ENCODE measurements around the gene PHOSPHO1. TPM values are rescaled to one million over a fixed set of nuclear protein-coding genes. Genes with fewer than 3 reads are reported as not detected.
A peak's percentile ranks its signal among the peaks of the same experiment; 100 is the strongest.
"Not testable (repeated sequence)": the region's sequence is repeated elsewhere in the genome, so short reads cannot be mapped to it uniquely, and the experiment has no call there.

Gene PHOSPHO1
- polyA plus RNA-seq, 3 donors = 1.4 to 2.4 (median 1.8) TPM

GRCh38 chr17:49193513-49194296, 36.9 kb downstream of the PHOSPHO1 start:
- DNase-seq = peak; percentile 86

DNA sequence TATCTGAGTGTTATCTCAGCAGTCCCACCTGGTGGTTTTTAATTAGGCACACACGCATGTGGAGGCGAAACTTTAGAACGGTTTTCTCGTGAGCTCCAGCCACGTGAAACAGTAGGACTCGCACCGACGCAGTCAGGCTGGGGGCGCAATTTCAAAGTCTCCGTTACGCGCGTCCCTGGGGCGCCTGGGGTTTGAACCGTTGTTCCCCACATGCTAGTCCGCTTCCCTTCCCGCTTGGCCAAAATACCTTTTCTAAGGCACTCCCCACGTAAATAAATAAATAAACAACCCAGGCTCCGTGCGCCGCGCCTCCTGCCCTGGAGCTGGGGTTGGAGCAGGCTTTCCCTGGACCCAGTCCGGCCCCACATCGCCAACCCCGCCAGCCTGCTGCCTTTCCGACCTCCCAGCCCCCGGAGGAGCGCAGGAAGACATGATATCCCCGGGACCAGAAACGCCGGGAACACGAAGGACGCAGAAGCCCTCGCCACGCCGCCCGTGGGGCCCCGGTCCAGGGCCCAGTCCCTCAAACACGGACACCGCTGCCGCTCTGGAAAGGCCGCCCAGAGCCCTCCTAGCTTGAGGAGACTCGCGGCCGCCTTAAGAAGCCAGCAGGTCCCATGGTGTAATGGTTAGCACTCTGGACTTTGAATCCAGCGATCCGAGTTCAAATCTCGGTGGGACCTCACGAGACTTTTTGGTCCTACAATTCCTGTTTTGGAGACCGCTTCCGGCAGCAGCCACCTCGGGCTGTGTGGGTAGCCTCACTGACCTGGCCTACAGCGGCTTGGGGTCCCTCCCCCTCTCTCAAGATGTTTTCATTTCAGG, 38.5 kb downstream of the PHOSPHO1 start:
- peak; percentile 89 for DNase-seq

DNA sequence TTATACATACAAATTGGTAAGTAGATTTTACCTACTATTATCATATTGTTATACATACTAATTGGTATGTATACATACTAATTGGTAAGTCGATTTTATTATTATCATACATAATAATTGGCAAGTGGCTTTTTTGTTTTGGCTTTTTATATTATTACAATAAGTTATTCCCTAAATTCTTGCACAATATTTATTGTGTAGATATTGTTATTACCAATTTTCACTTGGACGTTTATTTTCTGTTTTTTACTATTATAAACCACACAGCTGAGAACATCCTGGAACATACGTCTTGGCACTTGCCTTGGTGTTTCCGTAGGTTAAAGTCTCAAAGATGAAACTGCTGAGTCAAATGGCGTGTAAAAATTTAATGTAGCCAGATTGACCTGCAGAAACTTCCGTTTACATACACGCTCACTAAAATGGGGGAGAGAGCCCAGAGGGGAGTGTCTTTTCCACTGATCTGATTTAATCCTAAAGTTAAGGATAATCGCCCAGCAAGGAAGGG, 39.1 kb downstream of the PHOSPHO1 start:
- no peak for DNase-seq

DNA sequence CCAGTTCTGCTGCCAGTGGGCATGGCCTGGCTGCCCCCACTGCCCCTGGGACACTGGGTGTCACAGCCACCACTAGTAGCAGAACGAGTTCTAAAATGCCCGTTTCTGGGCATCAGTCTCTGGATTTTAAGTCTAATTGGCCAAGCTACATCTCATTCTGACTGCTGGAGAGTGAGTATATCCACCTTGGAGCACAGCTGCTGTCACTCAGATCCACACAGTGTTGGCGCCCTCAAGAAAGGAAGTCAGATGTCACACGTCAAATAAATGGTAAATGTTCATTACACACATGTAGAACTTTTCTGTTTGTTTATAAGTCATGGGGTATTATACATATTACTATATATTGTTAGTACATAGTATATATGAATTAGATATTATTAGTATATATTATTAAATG, 39.7 kb downstream of the PHOSPHO1 start:
- DNase-seq = no peak

DNA sequence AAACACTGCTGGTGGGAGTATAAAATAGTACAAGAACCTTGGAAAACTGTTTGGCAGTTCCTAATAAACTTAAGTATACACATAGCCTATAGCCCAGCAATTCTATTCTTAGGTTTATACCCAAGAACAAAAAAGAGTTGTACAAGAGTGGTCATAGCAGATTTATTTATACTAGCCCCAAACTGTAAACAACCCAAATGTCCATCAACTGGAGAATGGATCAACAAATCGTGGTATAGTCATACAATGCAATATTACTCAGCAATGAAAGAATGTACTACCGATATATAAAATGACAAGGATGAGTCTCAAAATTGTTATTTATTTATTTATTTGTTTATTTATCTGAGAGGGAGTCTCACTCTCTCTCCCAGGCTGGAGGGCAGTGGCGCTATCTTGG, 43.3 kb downstream of the PHOSPHO1 start:
- DNase-seq = no peak

DNA sequence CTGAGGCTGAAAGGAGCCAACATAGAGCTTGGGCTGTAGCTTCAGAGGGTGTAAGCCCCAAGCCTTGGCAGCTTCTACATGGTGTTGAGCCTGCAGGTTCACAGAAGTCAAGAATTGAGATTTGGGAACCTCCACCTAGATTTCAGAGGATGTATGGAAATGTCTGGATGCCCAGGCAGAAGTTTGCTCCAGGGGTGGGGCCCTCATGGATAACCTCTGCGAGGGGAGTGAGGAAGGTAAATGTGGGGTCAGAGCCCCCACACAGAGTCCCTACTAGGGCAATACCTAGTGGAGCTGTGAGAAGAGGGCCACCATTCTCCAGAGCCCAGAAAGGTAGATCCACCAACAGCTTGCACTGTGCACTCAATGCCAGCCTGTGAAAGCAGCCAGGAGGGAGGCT, 45.2 kb downstream of the PHOSPHO1 start:
- not testable (repeated sequence) for DNase-seq

DNA sequence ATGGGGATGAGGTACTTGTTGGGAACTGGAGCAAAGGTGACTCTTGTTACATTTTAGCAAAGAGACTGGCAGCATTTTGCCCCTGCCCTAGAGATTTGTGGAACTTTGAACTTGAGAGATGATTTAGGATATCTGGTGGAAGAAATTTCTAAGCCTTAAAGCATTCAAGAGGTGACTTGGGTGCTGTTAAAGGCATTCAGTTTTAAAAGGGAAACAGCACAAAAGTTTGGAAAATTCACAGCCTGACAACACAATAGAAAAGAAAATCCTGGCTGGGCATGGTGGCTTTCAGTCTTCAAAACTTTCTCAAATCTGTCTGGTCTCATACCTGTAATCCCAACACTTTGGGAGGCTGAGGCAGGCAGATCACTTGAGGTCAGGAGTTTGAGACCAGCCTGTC, 46.1 kb downstream of the PHOSPHO1 start:
- not testable (repeated sequence) for DNase-seq

DNA sequence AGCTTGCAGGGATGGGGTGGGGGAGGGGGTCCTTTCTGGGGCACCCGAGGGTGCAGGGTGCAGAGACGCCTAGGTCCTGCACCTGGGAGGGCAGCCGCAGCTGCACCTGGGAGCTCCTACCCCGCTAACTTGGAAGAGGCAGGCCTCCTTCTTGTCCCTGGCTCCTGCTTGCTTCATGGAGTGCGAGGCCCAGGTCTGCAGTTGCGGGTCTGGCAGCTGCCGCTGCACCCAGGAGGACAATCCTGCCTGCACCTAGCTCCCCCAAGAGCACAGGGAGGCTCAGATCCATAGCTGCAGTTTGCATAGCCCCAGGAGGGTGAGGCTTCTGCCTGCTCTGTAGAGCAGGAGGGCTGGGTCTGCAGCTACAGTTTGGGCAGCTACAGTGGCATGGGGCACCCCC, 46.8 kb downstream of the PHOSPHO1 start:
- DNase-seq = no peak

- no peak for DNase-seq
These were observed 47.2 kb downstream of the PHOSPHO1 start for GRCh38 chr17:49183341-49183740.

- no peak for DNase-seq
These were observed 49.5 kb downstream of the PHOSPHO1 start for GRCh38 chr17:49180998-49181635.

GRCh38 chr17:49180303-49180702, 50.3 kb downstream of the PHOSPHO1 start:
- DNase-seq = peak; percentile 16

DNA sequence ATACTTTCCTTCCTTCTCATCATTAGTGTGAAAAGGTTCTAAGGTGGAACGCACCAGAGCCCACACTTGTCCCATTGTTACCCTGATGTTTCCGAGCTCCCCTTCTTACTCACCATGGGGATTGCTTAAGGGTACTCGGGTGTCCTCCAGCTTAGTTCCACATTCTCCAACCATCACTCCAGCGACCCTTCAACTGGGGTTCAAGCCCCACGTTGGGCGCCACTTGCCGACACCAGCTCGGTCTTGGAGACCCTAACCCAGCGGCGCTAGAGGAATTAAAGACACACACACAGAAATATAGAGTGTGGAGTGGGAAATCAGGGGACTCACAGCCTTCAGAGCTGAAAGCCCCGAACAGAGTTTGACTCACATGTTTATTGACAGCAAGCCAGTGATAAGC, 54.6 kb downstream of the PHOSPHO1 start:
- DNase-seq = not testable (repeated sequence)

Other genes with a start within 250 kb of the PHOSPHO1 start
- gene IGF2BP1, start 233.4 kb downstream of the PHOSPHO1 start, polyA plus RNA-seq (ENCODE audit: insufficient read length in 3 of 3) = 10 to 100 TPM; 25.4 to 31.8 (median 27.0) TPM
- 1 to 10 TPM in 2 of 3 donors, under 1 TPM in 1; 0.46 to 3.3 (median 1.2) TPM for gene B4GALNT2, start 98.0 kb downstream of the PHOSPHO1 start, polyA plus RNA-seq (ENCODE audit: insufficient read length in 3 of 3)
- 1 to 10 TPM; 1.2 to 2.2 (median 1.7) TPM for gene GNGT2, start 20.2 kb downstream of the PHOSPHO1 start, polyA plus RNA-seq (ENCODE audit: insufficient read length in 3 of 3)
- gene ABI3, start 20.1 kb downstream of the PHOSPHO1 start, polyA plus RNA-seq (ENCODE audit: insufficient read length in 3 of 3) = 1 to 10 TPM; 4.2 to 6.1 (median 5.5) TPM
- gene ZNF652, start 131.5 kb upstream of the PHOSPHO1 start, polyA plus RNA-seq (ENCODE audit: insufficient read length in 3 of 3) = 10 to 100 TPM; 24.1 to 32.7 (median 29.8) TPM
- 100 to 1,000 TPM; 231 to 273 (median 243) TPM for gene PHB1, start 184.1 kb upstream of the PHOSPHO1 start, polyA plus RNA-seq (ENCODE audit: insufficient read length in 3 of 3)